DMS53 treated with DMSO at 0.1 percent for 48 hours (cell line): ENCODE data around the gene STIM1.
"Not testable (repeated sequence)": the region's sequence is repeated elsewhere in the genome, so short reads cannot be mapped to it uniquely, and the experiment has no call there.

Source experiments
- DNase-seq: peaks from one replicate; lab custom pipeline; 2025; ENCODE audit not compliant: unreplicated experiment; lab: John Stamatoyannopoulos, UW

STIM1 gene

GRCh38 chr11:4017129-4017528, 161.7 kb downstream of the STIM1 start:
- no peak for DNase-seq

DNA sequence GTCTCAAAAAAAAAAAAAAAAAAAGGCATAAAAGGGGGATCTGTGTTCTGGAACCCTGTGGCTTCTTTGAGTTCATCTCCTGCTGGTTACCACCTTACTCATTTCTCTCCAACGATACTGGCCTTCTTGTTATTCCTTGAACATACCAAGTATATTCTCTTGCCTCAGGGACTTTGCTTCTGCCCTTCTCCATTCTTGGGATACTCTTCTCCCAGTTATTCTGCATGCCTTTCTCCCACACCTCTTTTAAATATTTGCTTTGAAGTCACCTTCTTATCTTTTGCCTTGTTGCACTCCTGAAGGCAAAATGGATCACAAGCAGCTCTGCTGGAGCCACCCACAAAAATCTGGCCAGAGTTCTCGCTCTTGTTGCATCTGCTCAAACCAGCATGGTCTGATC, 163.2 kb downstream of the STIM1 start:
- DNase-seq = no peak

- no peak for DNase-seq
Measured at GRCh38 chr11:4019891-4020290, 164.4 kb downstream of the STIM1 start.

GRCh38 chr11:4022669-4023068, 167.2 kb downstream of the STIM1 start:
- DNase-seq = no peak

DNA sequence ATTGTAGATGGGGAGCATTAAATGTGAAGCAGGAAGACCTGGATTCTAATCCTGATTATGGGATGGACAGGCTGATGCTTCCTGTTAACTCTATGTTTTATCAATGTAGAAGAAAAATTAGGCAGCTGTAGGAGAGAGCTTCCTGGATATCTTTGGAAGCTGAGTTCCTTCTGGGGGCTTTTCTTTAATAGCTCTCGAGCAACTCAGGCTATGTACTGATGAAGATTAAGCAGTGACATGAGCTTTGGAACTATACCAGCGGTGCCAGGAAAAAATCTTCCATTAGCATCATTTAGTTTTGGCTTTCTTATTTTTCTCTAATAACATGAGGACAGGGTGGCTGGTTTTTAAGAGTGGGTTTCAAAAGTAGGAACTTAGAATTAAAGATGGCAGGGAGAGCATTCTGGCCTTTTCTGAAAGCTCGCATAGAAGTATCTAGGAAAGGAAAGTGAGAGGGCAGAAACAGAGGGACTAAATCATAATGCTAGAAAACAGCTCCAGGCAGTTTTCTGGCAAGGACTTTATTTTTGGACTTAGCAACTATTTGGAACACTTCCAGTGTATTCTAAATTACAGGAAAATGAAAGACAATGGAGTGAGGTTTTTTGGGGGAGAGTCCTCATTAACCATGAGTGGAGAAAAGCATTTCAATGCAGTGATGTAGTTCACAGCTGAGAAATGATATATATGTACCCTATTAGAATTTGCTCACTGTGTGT, 169.9 kb downstream of the STIM1 start:
- no peak for DNase-seq

DNA sequence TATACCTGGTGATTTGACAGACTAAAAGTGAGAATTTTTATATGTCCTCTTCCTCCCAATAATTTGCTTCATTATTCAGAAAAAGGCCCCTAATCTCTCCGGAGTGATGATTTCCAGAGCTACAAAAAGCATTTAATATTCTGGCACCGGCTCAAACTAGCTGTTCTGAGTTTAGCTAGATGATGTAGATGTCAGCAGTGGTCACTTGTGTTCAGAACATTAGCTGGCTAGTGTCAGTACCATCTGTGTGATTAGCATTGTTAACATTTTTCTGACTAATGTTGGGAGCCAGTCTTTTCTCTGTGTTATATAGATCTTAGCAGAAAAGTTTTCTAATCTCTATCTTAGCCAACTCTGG, 170.5 kb downstream of the STIM1 start:
- no peak for DNase-seq

DNA sequence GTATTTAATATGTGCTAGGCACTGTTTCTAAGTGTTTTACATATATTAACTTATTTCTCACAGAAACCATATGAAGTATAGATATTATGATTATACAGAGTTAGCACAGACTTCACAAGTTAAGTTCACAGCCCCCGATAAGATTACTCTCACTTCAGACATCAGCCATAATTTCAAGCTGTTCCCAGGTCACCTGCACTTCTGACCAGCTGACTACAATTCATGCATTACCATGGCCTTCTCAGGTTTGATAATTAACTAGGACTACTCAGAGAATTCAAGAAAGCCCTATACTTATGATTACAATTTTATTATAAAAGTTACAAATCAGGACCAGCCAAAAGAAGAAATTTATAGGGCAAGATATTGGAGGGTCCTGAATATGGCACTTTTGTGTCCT, 170.9 kb downstream of the STIM1 start:
- no peak for DNase-seq

GRCh38 chr11:4027746-4028145, 172.3 kb downstream of the STIM1 start:
- DNase-seq = no peak

DNA sequence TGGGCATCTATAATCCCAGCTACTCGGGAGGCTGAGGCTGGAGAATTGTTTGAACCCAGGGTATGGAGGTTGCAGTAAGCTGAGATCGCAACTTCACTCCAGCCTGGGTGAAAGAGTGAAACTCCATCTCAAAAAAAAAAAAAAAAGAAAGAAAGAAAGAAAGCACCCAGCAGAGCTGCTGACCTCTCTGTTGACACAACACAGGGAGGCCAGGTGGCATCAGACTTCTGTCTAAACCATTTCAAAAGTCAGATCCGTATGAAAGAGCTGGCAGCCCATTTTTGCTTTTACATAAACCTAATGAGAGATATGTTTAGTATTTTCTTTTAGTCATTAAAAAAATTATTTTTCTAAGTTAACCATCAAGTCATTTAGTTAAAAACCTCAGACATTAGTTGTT, 174.7 kb downstream of the STIM1 start:
- DNase-seq = peak; percentile 11

DNA sequence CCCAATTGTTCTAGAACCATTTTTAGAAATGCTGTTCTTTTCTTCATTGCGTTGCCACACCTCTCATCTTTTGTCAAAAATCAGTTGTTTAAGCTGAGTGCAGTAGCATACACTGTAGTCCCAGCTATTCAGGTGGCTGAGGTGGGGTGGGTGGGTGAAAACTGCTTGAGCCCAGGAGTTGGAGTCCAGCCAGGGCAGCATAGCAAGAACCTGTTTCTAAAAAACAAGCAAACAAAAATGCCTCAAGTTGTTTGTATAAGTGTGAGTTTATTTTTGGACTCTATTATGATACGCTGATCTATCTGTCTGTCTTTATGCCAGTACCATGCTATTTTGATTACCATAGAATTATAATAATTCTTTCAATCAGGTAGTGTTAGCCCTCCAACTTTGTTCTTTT, 176.6 kb downstream of the STIM1 start:
- DNase-seq = no peak

DNA sequence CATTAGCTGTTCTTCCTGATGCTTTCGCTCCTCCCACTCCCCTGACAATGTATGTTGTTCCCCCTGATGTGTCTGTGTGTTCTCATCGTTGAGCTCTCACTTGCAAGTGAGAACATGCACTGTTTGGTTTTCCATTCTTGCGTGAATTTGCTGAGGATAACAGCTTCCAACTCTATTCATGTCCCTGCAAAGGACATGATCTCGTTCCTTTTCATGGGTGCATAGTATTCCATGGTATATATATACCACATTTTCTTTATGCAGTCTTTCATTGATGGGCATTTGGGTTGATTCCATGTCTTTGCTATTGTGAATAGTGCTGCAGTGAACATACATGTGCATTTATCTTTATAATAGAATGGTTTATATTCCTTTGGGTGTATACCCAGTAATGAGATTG, 180.5 kb downstream of the STIM1 start:
- DNase-seq = no peak

DNA sequence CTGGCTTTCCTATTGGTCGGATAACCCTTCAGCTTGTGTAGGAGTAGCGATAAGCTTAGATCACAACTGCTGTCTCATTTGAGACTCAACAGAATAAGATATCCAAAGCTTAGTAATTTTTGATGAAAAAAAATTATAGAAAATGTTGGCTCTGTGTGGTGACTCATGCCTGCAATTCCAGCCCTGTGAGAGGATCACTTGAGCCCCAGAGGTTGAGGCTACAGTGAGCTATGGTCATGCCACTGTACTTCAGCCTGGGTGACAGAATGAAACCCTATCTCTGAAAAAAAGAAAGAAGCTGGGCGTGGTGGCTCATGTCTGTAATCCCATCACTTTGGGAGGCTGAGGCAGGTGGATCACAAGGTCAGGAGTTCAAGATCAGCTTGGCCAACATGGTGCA, 183.5 kb downstream of the STIM1 start:
- DNase-seq = no peak

DNA sequence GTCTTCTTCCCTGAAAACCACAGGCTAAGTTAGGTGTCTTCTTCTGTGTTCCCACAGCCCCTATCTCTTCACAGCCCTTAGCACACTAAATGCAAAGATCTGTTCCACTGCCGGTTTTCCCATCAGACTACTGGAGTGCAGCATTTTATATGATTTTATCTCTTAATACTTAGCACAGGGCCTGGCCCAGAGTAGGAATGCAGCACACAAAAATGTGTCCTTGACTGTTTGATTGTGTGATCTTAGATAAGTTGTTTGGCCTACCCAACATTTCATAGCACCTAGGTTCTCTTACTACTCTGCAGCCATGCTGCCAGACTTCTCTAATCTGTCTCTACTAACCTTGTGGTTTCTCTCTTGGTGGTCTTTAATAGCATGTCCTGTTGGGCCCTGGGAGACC, 185.0 kb downstream of the STIM1 start:
- no peak for DNase-seq

DNA sequence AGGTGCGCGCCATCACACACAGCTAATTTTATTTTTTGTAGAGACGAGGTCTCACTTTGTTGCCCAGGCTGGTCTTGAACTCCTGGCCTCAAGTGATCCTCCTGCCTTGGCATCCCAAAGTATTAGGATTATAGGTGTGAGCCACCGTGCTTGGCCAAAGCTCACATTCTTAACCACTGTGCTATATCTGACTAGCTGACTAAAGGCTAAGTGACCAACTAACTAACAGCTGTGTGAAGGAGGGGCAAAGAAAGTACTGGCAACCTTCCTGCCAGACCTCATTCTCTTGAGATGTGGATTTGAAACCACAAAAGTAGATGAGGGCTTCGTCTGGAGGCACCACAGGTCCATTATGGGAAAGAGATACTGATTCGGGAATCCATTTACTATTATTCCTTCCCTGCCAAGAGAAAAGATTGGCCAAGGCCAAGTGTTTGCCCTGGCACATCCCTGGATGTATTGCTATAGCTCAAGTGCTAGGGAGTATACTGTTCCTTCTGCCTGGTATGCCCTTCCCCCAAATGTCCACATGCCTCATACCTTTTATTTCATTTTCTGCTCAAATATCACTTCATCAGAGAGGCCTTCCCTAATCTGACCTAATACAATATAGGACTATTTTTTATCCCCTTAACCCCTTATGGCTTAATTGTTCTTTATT, 186.4 kb downstream of the STIM1 start:
- no peak for DNase-seq

DNA sequence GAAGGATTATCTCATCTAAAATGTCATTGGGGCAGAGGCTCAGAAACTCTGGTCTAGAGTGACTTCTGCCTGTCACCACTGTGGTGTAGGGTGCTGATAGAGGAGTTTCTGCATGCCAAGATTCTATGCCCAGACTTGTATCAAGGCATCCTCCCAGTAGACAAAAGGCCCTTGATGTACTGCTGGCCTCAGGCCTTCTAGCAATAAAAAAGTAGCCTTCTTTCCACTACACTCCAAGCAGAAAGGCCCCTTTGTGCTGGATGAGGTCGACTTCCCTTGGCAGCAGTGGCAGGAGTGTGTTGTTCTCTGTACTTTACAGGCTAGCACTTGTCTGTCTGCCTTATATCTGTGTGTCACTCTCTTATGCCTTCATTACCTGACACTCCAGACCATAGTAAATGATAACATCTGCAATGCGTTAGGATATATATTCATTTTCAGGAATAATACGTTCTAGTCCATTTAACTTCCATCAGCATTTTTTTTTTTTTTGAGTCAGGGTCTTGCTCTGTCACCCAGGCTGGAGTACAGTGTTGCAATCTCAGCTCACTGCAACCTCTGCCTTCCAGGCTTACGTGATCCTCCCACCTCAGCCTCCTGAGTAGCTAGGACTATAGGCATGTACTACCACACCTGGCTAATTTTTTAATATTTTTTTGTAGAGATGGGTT, 189.6 kb downstream of the STIM1 start:
- DNase-seq = no peak

DNA sequence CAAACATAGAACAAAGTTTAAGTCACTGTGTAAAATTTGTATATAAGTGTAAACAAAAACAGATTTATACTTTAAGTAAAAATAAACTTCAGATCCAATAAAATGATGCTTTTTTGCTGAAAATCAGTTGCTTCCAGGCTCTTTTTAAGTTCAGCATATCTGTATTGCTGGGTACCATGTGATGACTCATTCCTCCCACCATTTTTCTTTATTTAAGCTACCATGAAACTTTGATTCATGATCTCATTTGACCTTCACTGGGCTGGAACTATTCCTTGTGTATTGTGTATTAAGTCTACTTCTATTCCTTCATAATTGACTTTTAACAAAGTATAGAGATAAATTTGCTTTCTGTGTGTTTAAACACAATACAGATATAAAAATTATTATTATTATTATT, 192.9 kb downstream of the STIM1 start:
- no peak for DNase-seq

GRCh38 chr11:4049006-4049405, 193.5 kb downstream of the STIM1 start:
- no peak for DNase-seq

GRCh38 chr11:4050138-4050537, 194.7 kb downstream of the STIM1 start:
- no peak for DNase-seq

DNA sequence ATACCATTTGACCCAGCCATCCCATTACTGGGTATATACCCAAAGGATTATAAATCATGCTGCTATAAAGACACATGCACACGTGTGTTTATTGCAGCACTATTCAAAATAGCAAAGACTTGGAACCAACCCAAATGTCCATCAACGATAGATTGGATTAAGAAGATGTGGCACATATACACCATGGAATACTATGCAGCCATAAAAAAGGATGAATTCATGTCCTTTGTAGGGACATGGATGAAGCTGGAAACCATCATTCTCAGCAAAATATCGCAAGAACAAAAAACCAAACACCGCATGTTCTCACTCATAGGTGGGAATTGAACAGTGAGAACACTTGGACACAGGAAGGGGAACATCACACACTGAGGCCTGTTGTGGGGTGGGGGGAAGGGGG, 197.7 kb downstream of the STIM1 start:
- DNase-seq = not testable (repeated sequence)

GRCh38 chr11:4054643-4055042, 199.2 kb downstream of the STIM1 start:
- DNase-seq = no peak

DNA sequence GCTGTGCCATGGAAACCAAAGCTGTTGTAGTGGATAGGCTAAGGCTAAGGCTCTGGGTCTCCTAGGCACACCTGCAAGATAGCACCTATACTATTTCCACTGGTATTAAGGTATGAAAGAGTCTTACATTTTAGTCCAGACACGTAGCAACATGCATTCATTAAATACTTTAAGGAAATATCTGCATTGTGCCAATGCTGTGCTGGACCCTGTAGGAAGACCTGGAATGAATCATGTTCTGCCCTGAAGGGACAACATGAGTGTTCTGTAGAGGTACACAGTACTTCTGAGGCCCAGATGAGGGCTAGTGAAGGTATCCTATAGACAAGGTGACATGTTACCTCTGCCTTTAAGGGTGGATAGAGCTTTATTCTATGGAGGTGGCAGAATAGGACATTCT, 204.0 kb downstream of the STIM1 start:
- DNase-seq = no peak

- DNase-seq = no peak
Measured at GRCh38 chr11:4060182-4060923, 204.9 kb downstream of the STIM1 start.
